Measurements from ENCODE around the gene PRH1. TPM values are rescaled to one million over a fixed set of nuclear protein-coding genes. Genes with fewer than 3 reads are reported as not detected.

The PRH1 gene
- total RNA-seq, 4 donors from 2014 or later, result 42.5 to 98.2 (median 47.7) TPM

DNA sequence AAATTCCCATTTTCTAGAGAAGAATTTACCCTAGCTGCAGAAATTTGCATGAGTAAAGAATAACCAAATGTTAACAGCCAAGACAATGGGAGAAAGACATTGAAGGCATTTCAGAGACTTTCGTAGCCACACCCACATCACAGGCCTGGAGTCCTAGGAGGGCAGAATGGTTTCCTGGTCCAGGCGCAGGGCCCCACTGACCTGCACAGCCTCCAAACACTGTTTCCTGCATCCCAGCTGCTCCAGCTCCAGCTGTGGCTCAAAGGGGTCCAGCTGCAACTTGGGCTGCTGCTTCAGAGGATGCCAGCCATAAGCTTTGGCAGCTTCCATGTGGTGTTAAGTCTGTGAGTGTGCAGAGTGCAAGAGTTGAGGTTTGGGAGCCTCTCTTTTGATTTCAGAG lies 28.2 kb downstream of the PRH1 start:
- Histone ChIP-seq H3K27ac (no peak overlapping the region), H3K27me3 (no peaks in the 10 kb centered on the region), H3K4me3 (no peak overlapping the region), H3K4me1 (no peaks in the 10 kb centered on the region), H3K9me3 (peaks cover 0 to 12% (median 2%) of the 10 kb centered on the region in 4 donors), H3K36me3 (peaks cover 0 to 5% (median 0%) of the 10 kb centered on the region in 3 donors)
- TF ChIP-seq CTCF (IDR thresholded peaks at IDR 0.05) (no peak), POLR2A (IDR thresholded peaks at IDR 0.05) (no peak)
- DNase-seq, result no peak

DNA sequence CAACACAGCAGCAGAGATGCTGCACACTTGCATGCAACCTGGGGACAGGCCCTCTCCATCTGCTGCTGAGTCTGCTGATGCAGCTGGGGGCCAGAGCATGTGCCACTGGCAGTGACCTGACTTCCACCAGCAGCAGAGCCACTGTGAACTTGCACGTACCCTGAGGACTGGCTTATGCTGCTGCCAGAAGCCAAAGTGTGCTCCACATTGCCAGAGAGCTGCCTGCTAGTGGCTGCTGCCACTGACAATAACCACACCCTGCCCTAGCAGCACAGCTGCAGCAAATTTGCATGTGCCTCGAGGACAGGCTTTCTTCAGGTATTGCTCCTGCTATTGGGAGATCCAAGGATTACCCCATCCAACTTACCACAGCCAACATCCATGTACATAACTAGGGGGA lies 30.3 kb downstream of the PRH1 start:
- H3K4me3 ChIP-seq, result no peak overlapping the region
- no peak overlapping the region for H3K27ac ChIP-seq
- no peak for DNase-seq
- H3K4me1 ChIP-seq, result no peaks in the 10 kb centered on the region
- peaks cover 0 to 5% (median 0%) of the 10 kb centered on the region in 3 donors for H3K36me3 ChIP-seq
- TF ChIP-seq POLR2A (IDR thresholded peaks at IDR 0.05), result no peak
- TF ChIP-seq CTCF (IDR thresholded peaks at IDR 0.05), result no peak
- H3K27me3 ChIP-seq, result no peaks in the 10 kb centered on the region
- H3K9me3 ChIP-seq, result peaks cover 0 to 12% (median 2%) of the 10 kb centered on the region in 4 donors

DNA sequence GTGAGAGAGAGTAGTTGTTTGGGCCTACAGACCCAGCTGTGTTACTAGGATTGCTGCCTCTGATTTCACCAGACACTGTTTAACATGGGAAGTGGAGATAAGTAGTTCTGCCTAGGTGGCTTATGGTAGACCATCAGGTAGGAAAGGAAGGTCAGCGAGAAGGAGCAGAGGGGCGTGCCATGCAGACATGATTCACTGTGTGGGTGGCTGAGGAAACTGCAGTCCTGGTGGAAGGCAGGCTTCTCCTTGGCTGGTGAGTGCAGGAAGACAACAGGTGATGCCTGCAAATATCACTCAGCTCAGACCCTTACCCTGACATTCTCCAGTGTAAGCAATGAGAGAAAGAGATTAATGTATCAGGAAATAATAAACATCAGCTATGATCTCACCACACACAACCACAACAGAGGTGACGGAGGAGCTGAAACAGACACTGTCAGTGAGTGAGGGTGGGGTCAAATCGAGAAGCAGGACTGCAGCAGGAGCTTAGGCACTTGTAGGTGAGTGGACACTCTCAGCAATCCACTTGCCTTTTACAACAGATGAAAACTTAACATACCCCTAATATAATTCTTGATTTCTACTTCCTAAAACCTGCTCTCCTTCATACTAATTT lies 32.7 kb downstream of the PRH1 start:
- Histone ChIP-seq H3K27me3 (no peaks in the 10 kb centered on the region), H3K27ac (no peak overlapping the region), H3K9me3 (peaks cover 0 to 7% (median 0%) of the 10 kb centered on the region in 4 donors), H3K4me3 (no peak overlapping the region), H3K36me3 (no peaks in the 10 kb centered on the region), H3K4me1 (no peaks in the 10 kb centered on the region)
- DNase-seq, result no peak
- TF ChIP-seq CTCF (IDR thresholded peaks at IDR 0.05) (no peak), POLR2A (IDR thresholded peaks at IDR 0.05) (no peak)

- no peak for TF ChIP-seq POLR2A (IDR thresholded peaks at IDR 0.05)
- TF ChIP-seq CTCF (IDR thresholded peaks at IDR 0.05), result no peak
- no peak for DNase-seq
- H3K27ac ChIP-seq, result no peak within 1 kb of the TSS
These were observed 34.6 kb downstream of the PRH1 start, which contains the start of gene PRR4 for GRCh38 chr12:10849425-10849878. PRR4 (minus strand) TSS chr12:10849475; CDS start chr12:10849437, 38 bp downstream.

GRCh38 chr12:10847744-10848143 lies 36.3 kb downstream of the PRH1 start:
- TF ChIP-seq CTCF (IDR thresholded peaks at IDR 0.05) (no peak), POLR2A (IDR thresholded peaks at IDR 0.05) (no peak)
- Histone ChIP-seq H3K27ac (no peak overlapping the region), H3K4me1 (no peaks in the 10 kb centered on the region), H3K4me3 (no peak overlapping the region), H3K36me3 (no peaks in the 10 kb centered on the region), H3K27me3 (no peaks in the 10 kb centered on the region), H3K9me3 (no peaks in the 10 kb centered on the region)
- DNase-seq, result no peak

More at GRCh38 chr12:10849425-10849878, 34.6 kb downstream of the PRH1 start, which contains the start of gene PRR4:
- H3K4me1 ChIP-seq, result no peaks in the 10 kb centered on the region
- H3K9me3 ChIP-seq, result no peaks in the 10 kb centered on the region
- H3K27me3 ChIP-seq, result no peaks in the 10 kb centered on the region
- no peak within 1 kb of the TSS for H3K4me3 ChIP-seq
- H3K36me3 ChIP-seq, result no peaks in the 10 kb centered on the region
